Upper lobe of left lung (tissue), 6 donors: Measurements from ENCODE around the gene KCNE1. TPM values are rescaled to one million over a fixed set of nuclear protein-coding genes. Genes with fewer than 3 reads are reported as not detected.

Experiments
- ATAC-seq, 2 donors: fragments of 200-7000 bp; cut with Tn5 transposase; one replicate each; pipeline ENCODE4 v1.9.1; 2022; ENCODE audit warnings: mild to moderate bottlenecking in 2 of 2, moderate library complexity in 2 of 2; ENCODE audit not compliant: low FRiP score in 2 of 2
- DNase-seq, 2 donors: peaks; one replicate each; pipeline ENCODE4 v3.0.0-alpha.2; 2019 to 2020
- H3K27ac ChIP-seq, 4 donors: fragments of 200-600 bp; sonication (generic); one replicate each; pipeline ENCODE4 v1.5.1; 2016 to 2019
- H3K27me3 ChIP-seq, 4 donors: fragments of 200-600 bp; sonication (generic); one replicate each; pipeline ENCODE4 v1.5.1; 2017 to 2019
- H3K36me3 ChIP-seq, 4 donors: fragments of 200-600 bp; sonication (generic); one replicate each; pipeline ENCODE4 v1.5.1; 2016 to 2019
- H3K4me1 ChIP-seq, 4 donors: fragments of 200-600 bp; sonication (generic); one replicate each; pipeline ENCODE4 v1.5.1; 2018 to 2019
- H3K4me3 ChIP-seq, 4 donors: fragments of 200-600 bp; sonication (generic); one replicate each; pipeline ENCODE4 v1.5.1; 2017 to 2019; ENCODE audit warnings: mild to moderate bottlenecking in 2 of 4, moderate library complexity in 1 of 4
- H3K9me3 ChIP-seq, 4 donors: fragments of 200-600 bp; sonication (generic); one replicate each; pipeline ENCODE4 v1.5.1; 2018 to 2019
- CTCF ChIP-seq, 6 experiments: fragments of 450-650 bp in 4 of 6; fragments of 200-600 bp in 2 of 6; sonication (generic) in 2 of 6; IDR thresholded peaks; one replicate each; pipeline ENCODE4 v1.5.1; 2016 to 2019; ENCODE audit warnings: antibody characterized with exemption in 6 of 6
- EP300 ChIP-seq, 4 donors: sonication (generic); formaldehyde crosslinking; IDR thresholded peaks; one replicate each; pipeline ENCODE4 v1.5.1; 2017; ENCODE audit warnings: antibody characterized with exemption in 4 of 4, control low read depth in 2 of 4
- POLR2A ChIP-seq, 4 donors: fragments of 450-650 bp; IDR thresholded peaks; one replicate each; pipeline ENCODE4 v1.5.1; 2016 to 2017; ENCODE audit warnings: antibody characterized with exemption in 4 of 4, mild to moderate bottlenecking in 2 of 4
- POLR2AphosphoS5 ChIP-seq, 2 donors: sonication (generic); formaldehyde crosslinking; IDR thresholded peaks; one replicate each; pipeline ENCODE4 v1.5.1; 2017; ENCODE audit warnings: antibody characterized with exemption in 2 of 2
- WGBS, 2 donors: methylation state at CpG; one replicate each; pipeline ENCODE4 v1.1.5; 2017 to 2018; 5-methylcytosine and 5-hydroxymethylcytosine counted together
- total RNA-seq, 6 donors: library from RNA; depleted of rRNA in 4 of 6; stranded (reverse); fragments of >200 nt in 4 of 6; gene quantifications; one replicate each; pipeline versions ENCODE4 v1.1.0 to v1.2.1, GENCODE V29; 2016 to 2021
- donor health status: DM: no; HTN: no; CAD: no; lungs with moderate emphysema.
- donor health status: DM: no; HTN: yes; CAD: no; lungs with severe emphysema.

Gene KCNE1
- total RNA-seq, 6 donors from 2014 or later = 9.6 to 58.7 (median 19.4) TPM

GRCh38 chr21:34553151-34553952 lies 41.3 kb upstream of the KCNE1 start:
- Histone ChIP-seq H3K27me3 (no peaks in the 10 kb centered on the region), H3K4me1 (no peaks in the 10 kb centered on the region), H3K9me3 (no peaks in the 10 kb centered on the region), H3K4me3 (no peak overlapping the region), H3K36me3 (no peaks in the 10 kb centered on the region), H3K27ac (no peak overlapping the region)
- TF ChIP-seq EP300 (IDR thresholded peaks at IDR 0.05) (no peak), POLR2A (IDR thresholded peaks at IDR 0.05) (no peak), POLR2AphosphoS5 (IDR thresholded peaks at IDR 0.05) (no peak), CTCF (IDR thresholded peaks at IDR 0.05) (no peak)
- DNase-seq (no peak), ATAC-seq (no peak)
- 79 to 86% methylated on average over 9 of the region's 9 CpGs for WGBS, 2 donors

- H3K27ac ChIP-seq = no peak overlapping the region
- no peaks in the 10 kb centered on the region for H3K27me3 ChIP-seq
- H3K4me3 ChIP-seq = no peak overlapping the region
- H3K9me3 ChIP-seq = no peaks in the 10 kb centered on the region
- TF ChIP-seq EP300 (IDR thresholded peaks at IDR 0.05) (no peak), POLR2AphosphoS5 (IDR thresholded peaks at IDR 0.05) (no peak), POLR2A (IDR thresholded peaks at IDR 0.05) (no peak), CTCF (IDR thresholded peaks at IDR 0.05) (no peak)
- no peak for DNase-seq
- H3K36me3 ChIP-seq = no peaks in the 10 kb centered on the region
- no peak for ATAC-seq
- WGBS, 2 donors = 81 to 92% methylated on average over 7 of the region's 7 CpGs
- no peaks in the 10 kb centered on the region for H3K4me1 ChIP-seq
Observed at GRCh38 chr21:34552360-34553098, 40.5 kb upstream of the KCNE1 start.

- TF ChIP-seq POLR2AphosphoS5 (IDR thresholded peaks at IDR 0.05) (no peak), CTCF (IDR thresholded peaks at IDR 0.05) (no peak)
- H3K27ac ChIP-seq = no peak overlapping the region
- ATAC-seq (no peak), DNase-seq (no peak)
- peaks cover 13 to 19% (median 19%) of the 10 kb centered on the region in 4 donors for H3K4me1 ChIP-seq
- WGBS, 2 donors = 74 to 98% methylated on average over 2 of the region's 2 CpGs
- no peak overlapping the region for H3K4me3 ChIP-seq
- no peaks in the 10 kb centered on the region for H3K27me3 ChIP-seq
- H3K36me3 ChIP-seq = no peaks in the 10 kb centered on the region
- H3K9me3 ChIP-seq = no peaks in the 10 kb centered on the region
Observed at GRCh38 chr21:34550182-34550799, 38.3 kb upstream of the KCNE1 start.

- WGBS, 2 donors = 88 to 89% methylated on average over 11 of the region's 11 CpGs
- H3K36me3 ChIP-seq = no peaks in the 10 kb centered on the region
- H3K27ac ChIP-seq = no peak overlapping the region
- H3K4me1 ChIP-seq = peaks cover 21 to 31% (median 29%) of the 10 kb centered on the region in 4 donors
- H3K4me3 ChIP-seq = no peak overlapping the region
- no peaks in the 10 kb centered on the region for H3K27me3 ChIP-seq
- DNase-seq = no peak
- no peak for ATAC-seq
- H3K9me3 ChIP-seq = no peaks in the 10 kb centered on the region
- TF ChIP-seq POLR2AphosphoS5 (IDR thresholded peaks at IDR 0.05) (no peak), POLR2A (IDR thresholded peaks at IDR 0.05) (no peak), EP300 (IDR thresholded peaks at IDR 0.05) (no peak), CTCF (IDR thresholded peaks at IDR 0.05) (no peak)
Observed at GRCh38 chr21:34548781-34549376, 36.9 kb upstream of the KCNE1 start.
